ENCODE measurements around the gene DDX50. TPM values are rescaled to one million over a fixed set of nuclear protein-coding genes. Genes with fewer than 3 reads are reported as not detected.

Gene DDX50
- total RNA-seq, 1 donor from 2014 or later = 31.6 TPM

- Mint-ChIP-seq H3K27ac (ENCODE audit: unreplicated experiment) (peak overlapping the region; percentile 1), H3K4me1 (ENCODE audit: low read depth, unreplicated experiment) (peaks cover 14% of the 10 kb centered on the region)
These were observed 31.5 kb upstream of the DDX50 start for GRCh38 chr10:68869623-68870022.

GRCh38 chr10:68870061-68870460 is 31.1 kb upstream of the DDX50 start:
- peaks cover 3% of the 10 kb centered on the region for H3K9me3 Mint-ChIP-seq (ENCODE audit: unreplicated experiment)
- peaks cover 14% of the 10 kb centered on the region for H3K36me3 Mint-ChIP-seq (ENCODE audit: unreplicated experiment)
- no peak for TF ChIP-seq CTCF (IDR thresholded peaks at IDR 0.05; ENCODE audit: partially characterized antibody, unreplicated experiment)
- peaks cover 14% of the 10 kb centered on the region for H3K4me1 Mint-ChIP-seq (ENCODE audit: low read depth, unreplicated experiment)
- no peaks in the 10 kb centered on the region for H3K27me3 Mint-ChIP-seq (ENCODE audit: unreplicated experiment)
- no peak for DNase-seq
- no peak overlapping the region for H3K4me3 Mint-ChIP-seq (ENCODE audit: unreplicated experiment)
- H3K27ac Mint-ChIP-seq (ENCODE audit: unreplicated experiment) = no peak overlapping the region

More at GRCh38 chr10:68869623-68870022, 31.5 kb upstream of the DDX50 start:
- H3K9me3 Mint-ChIP-seq (ENCODE audit: unreplicated experiment) = peaks cover 7% of the 10 kb centered on the region
- H3K27me3 Mint-ChIP-seq (ENCODE audit: unreplicated experiment) = no peaks in the 10 kb centered on the region
- TF ChIP-seq CTCF (IDR thresholded peaks at IDR 0.05; ENCODE audit: partially characterized antibody, unreplicated experiment) = no peak
- peaks cover 14% of the 10 kb centered on the region for H3K36me3 Mint-ChIP-seq (ENCODE audit: unreplicated experiment)
- no peak for DNase-seq
- H3K4me3 Mint-ChIP-seq (ENCODE audit: unreplicated experiment) = no peak overlapping the region

DNA sequence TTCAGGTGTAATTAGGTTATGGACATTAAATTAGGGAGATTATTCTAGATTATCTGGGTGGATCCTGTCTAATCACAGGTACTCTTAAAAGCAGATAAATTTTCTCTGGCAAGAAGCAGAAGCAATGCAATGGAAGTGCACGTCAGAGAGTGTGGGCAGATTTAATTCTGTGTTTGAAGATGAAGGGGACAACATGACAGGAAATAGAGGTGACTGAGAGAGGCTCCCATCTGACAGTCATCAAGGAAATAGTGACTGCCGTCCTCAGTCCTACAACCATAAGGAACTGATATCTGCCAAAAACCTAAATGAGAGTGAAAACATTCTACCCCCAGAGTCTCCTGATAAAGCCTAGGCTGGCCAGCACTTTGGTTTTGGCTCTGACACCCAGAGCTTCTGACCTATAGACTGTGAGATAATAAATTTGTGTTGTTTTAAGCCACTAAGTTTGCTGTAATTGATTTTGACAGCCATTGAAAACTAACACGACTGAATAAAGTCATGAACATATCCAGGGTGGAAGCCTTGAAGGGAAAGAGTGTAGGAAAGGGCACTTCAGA is 30.5 kb upstream of the DDX50 start:
- Mint-ChIP-seq H3K27me3 (ENCODE audit: unreplicated experiment) (no peaks in the 10 kb centered on the region), H3K4me3 (ENCODE audit: unreplicated experiment) (peak overlapping the region; percentile 32), H3K27ac (ENCODE audit: unreplicated experiment) (peak overlapping the region; percentile 75), H3K4me1 (ENCODE audit: low read depth, unreplicated experiment) (peaks cover 14% of the 10 kb centered on the region), H3K36me3 (ENCODE audit: unreplicated experiment) (peaks cover 14% of the 10 kb centered on the region), H3K9me3 (ENCODE audit: unreplicated experiment) (peaks cover 3% of the 10 kb centered on the region)
- no peak for TF ChIP-seq CTCF (IDR thresholded peaks at IDR 0.05; ENCODE audit: partially characterized antibody, unreplicated experiment)
- no peak for DNase-seq

GRCh38 chr10:68871105-68871711 is 29.9 kb upstream of the DDX50 start:
- peak overlapping the region; percentile 75 for H3K27ac Mint-ChIP-seq (ENCODE audit: unreplicated experiment)
- H3K27me3 Mint-ChIP-seq (ENCODE audit: unreplicated experiment) = no peaks in the 10 kb centered on the region
- peaks cover 3% of the 10 kb centered on the region for H3K9me3 Mint-ChIP-seq (ENCODE audit: unreplicated experiment)
- H3K4me3 Mint-ChIP-seq (ENCODE audit: unreplicated experiment) = peak overlapping the region; percentile 63
- TF ChIP-seq CTCF (IDR thresholded peaks at IDR 0.05; ENCODE audit: partially characterized antibody, unreplicated experiment) = no peak
- H3K4me1 Mint-ChIP-seq (ENCODE audit: low read depth, unreplicated experiment) = peaks cover 14% of the 10 kb centered on the region
- DNase-seq = peak; percentile 17
- H3K36me3 Mint-ChIP-seq (ENCODE audit: unreplicated experiment) = peaks cover 14% of the 10 kb centered on the region

GRCh38 chr10:68871731-68872342 is 29.3 kb upstream of the DDX50 start:
- no peaks in the 10 kb centered on the region for H3K27me3 Mint-ChIP-seq (ENCODE audit: unreplicated experiment)
- TF ChIP-seq CTCF (IDR thresholded peaks at IDR 0.05; ENCODE audit: partially characterized antibody, unreplicated experiment) = no peak
- no peak for DNase-seq
- peaks cover 15% of the 10 kb centered on the region for H3K4me1 Mint-ChIP-seq (ENCODE audit: low read depth, unreplicated experiment)
- peak overlapping the region; percentile 75 for H3K27ac Mint-ChIP-seq (ENCODE audit: unreplicated experiment)
- peak overlapping the region; percentile 63 for H3K4me3 Mint-ChIP-seq (ENCODE audit: unreplicated experiment)
- H3K36me3 Mint-ChIP-seq (ENCODE audit: unreplicated experiment) = peaks cover 9% of the 10 kb centered on the region
- H3K9me3 Mint-ChIP-seq (ENCODE audit: unreplicated experiment) = peaks cover 3% of the 10 kb centered on the region

Measured in glutamatergic neuron (in vitro differentiated cells).